ENCODE measurements around the gene CPN1.
A peak's percentile ranks its signal among the peaks of the same experiment; 100 is the strongest.
"Not testable (repeated sequence)": the region's sequence is repeated elsewhere in the genome, so short reads cannot be mapped to it uniquely, and the experiment has no call there.

The CPN1 gene

DNA sequence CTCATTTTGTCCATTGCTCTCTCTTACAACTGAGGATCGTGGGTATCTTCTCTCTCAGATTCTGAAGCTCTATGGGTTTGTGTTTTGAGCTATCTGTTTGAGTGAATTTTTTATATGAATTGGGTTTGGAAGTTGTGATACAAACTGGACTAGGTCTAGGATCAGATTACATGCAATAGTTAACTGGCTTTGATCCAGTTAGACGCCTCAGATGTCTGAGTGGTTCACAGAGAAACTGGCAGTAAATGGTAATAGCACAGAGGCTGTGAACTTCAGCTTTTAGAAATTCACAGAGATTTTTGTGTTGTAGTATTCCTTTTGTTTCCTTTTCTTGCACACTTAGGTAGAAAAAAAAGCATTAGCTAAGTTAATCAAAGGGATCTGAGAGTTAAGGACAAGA lies 59.3 kb downstream of the CPN1 start:
- no peak for DNase-seq (ENCODE audit: low read depth in 2 of 2)

DNA sequence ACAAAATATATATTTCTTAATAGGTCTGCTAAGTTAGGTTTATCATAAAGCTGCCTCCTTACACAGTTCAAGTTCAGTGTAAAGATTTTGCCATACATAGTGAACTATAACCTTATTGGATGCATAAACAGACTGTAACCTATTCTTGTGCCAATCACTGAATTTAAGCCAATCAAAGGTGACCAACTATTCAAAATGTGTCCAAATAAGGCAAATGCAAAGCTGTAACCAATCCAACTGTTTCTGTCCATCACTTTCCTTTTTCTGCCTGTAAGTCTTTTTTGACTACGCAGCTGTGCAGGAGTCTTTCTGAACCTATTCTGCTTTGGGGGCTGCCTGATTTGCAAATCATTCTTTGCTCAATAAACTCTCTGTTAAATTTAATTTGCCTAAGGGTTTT lies 60.3 kb downstream of the CPN1 start:
- no peak for DNase-seq (ENCODE audit: low read depth in 2 of 2)

GRCh38 chr10:100020886-100021253 lies 60.8 kb downstream of the CPN1 start:
- DNase-seq (ENCODE audit: low read depth in 2 of 2), result no peak

DNA sequence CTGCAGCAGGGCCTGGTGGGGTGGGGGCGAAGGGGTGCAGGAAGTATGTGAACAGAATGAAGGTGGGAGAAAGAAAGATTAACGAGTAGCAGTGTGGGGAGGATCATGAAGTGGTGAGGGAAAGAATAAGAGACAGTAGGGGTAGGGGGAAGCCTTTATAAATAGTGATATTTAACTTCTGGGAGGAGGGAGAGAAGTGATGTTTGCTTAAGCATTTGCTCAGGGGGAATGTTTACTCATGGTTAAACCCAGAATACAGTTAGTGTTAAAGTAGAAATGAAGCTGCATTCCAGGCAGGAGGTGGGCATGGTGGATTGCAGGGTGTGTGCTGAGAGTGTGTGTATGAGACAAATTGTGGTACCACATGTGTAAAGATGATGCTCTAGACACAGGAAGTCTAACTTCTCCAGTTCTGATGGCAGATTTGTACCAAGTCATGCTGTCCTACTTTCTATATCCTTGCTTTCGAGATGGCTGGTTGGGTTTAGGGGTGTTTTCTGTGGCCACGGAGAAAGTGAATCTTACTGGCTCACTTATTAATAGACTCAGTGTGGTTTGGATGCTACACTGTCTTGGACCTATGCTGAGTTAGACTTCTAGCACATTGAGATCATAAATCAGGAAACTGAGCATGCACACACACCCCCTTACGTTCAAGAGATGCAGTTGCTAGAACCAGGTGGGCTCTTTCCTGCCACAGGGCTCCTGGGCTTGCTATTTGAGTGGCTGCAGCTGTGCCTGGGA lies 61.4 kb downstream of the CPN1 start:
- DNase-seq (ENCODE audit: low read depth in 2 of 2), result no peak

- DNase-seq (ENCODE audit: low read depth in 2 of 2), result no peak
Observed at GRCh38 chr10:100019787-100020141, 61.9 kb downstream of the CPN1 start.

DNA sequence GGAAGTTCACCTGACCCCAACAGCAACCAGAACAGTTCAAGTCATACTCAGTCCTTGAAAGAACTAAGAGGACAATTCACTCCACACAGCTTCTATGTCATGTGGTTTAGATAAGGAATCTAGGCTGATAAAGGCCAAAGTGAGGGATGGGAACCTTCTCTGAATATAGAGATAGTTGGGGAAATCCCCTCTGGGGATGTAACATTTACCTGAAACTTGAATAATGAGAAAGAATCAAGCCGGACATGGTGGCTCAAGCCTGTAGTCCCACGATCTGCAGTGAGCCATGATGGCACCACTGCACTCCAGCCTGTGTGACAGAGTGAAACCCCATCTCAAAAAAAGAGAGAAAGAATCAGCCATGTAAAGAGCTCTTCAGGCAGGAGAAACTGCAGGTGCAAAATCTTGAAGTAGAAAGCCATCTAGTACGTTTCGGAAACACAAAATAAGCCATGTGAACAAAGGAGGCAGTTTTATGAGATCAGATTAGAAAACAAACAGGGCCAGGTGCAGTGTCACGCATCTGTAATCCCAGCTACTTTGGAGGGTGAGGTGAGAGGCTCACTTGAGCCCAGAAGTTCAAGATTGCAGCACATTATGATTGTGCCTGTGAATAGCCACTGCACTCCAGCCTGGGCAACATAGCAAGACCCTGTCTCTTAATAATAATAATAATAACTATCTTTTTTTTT lies 67.5 kb downstream of the CPN1 start:
- DNase-seq (ENCODE audit: low read depth in 2 of 2), result no peak

DNA sequence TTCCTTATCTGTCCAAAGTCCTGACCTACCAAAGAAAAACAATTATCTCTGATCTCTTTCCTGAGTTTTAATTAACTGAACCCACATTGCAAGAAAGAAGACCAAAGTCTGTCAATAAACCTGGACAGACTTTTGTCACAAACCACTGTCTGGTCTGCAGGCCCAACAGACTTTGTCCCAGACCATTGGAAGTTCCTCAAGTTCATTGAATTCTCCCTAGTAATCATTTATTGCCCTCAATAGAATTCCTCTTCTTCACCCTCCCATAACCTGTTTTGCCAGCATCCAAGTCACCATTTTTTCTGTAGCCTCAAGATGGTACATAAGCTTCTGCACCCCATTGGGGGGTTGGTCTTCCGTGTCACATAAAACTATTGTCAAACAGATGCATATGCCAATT lies 68.0 kb downstream of the CPN1 start:
- no peak for DNase-seq (ENCODE audit: low read depth in 2 of 2)

- DNase-seq (ENCODE audit: low read depth in 2 of 2), result not testable (repeated sequence)
Observed at GRCh38 chr10:100011906-100012305, 69.8 kb downstream of the CPN1 start.

GRCh38 chr10:100009793-100010676 lies 71.6 kb downstream of the CPN1 start, which contains the start of gene DNMBP:
Gene DNMBP (minus strand): TSS chr10:100009947. CDS start chr10:99972124, 37,823 bp downstream.
- peak; percentile 49 to 58 for DNase-seq (ENCODE audit: low read depth in 2 of 2)

DNA sequence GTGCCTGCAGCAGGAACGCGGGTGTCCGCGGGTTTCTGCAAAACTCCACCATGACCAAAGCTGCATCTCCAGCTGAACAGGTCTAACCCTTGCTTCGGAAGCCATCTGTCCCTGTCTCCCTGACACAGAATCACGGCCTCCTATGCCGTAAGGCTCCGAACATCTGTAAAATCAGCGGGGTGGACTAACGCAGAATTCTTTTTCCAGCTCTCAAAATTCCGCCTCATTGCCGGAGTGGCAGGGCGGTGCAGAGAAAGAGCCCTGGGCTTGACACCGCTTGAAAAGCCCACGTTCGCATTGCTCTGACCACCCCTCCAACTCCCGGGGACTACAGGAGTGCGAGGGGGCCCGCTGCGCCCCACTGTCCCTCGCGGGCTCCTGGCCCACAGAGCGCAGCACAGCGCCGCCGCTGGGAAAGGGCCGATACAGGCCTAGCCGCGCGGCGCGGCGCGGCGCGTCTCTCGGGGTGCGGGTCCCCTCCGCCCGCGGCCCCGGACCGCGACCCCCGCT lies 72.3 kb downstream of the CPN1 start:
- no peak for DNase-seq (ENCODE audit: low read depth in 2 of 2)

- DNase-seq (ENCODE audit: low read depth in 2 of 2), result no peak
Observed at GRCh38 chr10:100008708-100009282, 72.9 kb downstream of the CPN1 start.

GRCh38 chr10:100008142-100008522 lies 73.5 kb downstream of the CPN1 start:
- DNase-seq (ENCODE audit: low read depth in 2 of 2), result no peak

GRCh38 chr10:100007231-100008141 lies 74.2 kb downstream of the CPN1 start:
- no peak for DNase-seq (ENCODE audit: low read depth in 2 of 2)

- peak; percentile 76 to 79 for DNase-seq (ENCODE audit: low read depth in 2 of 2)
Observed at GRCh38 chr10:100006243-100006886, 75.3 kb downstream of the CPN1 start.

- no peak for DNase-seq (ENCODE audit: low read depth in 2 of 2)
Observed at GRCh38 chr10:100004805-100005510, 76.7 kb downstream of the CPN1 start.

DNA sequence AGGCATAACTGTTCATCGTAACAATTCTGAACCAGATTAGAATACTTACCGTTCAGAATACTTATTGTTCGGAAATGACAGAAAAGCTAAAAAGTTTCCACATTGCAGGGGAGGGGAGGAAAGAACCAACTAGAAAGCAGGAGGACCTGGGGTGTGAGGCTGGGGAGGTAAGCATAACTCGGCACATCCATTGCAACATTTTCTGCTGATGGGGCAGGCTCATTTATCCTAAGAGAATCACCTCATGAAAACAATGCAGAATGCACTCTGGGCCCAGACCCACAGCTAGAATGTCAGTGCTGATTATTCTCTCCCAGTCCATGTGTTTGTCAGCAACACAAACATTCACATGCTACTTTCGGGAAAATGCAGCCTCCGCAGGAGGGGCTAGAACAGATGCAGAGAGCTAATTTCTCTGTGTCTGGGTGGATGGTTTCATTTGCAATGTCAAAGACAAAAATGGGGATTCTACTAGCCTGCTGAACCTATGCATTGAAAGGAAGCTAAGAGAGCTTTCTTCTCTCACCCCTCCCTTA lies 81.5 kb downstream of the CPN1 start:
- no peak for DNase-seq (ENCODE audit: low read depth in 2 of 2)

DNA sequence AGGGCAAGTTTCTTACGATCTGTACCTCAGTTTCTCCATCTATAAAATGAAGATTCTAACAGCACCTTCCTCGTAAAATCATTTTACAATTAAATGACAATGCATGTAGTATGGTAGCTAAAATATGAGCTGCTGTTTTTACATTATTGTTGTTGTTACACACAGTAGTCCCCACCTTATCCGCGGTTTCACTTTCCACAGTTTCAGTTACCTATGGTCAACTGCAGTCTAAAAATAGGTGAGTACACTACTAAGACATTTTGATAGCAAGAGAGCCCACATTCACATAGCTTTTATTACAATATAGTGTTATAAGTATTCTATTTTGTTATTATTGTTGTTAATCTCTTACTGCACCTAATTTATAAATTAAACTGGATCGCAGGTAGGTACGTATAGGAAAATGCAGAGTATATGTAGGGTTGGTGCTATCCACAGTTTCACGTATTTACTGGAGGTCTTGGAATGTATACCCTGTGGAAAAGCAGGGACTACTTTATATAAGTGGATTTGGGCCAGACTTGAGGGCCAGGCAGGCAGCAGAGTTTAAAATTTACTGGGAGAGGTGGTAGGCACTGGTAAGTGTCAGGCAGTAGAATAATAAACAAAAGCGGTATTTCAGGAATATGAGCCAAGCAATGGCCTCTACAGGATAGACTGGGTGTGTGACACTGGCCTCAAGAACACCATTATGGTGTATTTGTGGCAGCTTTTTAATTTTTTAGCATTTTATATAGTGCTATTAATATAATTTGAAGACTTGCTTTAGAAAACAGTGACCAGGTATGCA lies 82.2 kb downstream of the CPN1 start:
- no peak for DNase-seq (ENCODE audit: low read depth in 2 of 2)

DNA sequence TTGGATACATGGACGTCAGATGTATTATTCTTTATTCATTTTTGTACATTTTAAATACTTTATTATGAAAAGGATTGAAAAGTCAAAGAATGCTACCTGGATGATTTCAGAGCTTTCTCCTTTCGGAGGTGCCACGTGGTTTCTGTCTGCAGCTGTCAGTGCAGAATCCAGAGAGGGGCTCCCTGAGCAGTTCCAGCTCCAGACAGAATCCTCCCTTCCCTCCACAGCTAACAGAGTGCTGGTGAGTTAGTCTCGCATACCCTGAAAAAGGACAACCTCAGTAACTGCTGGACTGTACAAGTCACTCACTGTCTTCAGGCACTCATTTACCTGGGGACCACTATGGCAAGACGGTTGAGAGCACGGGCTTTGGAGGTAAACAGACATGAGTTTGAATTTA lies 82.8 kb downstream of the CPN1 start:
- no peak for DNase-seq (ENCODE audit: low read depth in 2 of 2)

All from fibroblast of skin of left biceps (primary cell).